Colon (tissue), 2 donors: ENCODE results near the gene TMEM151B.

Experiments
- FAIRE-seq: peaks from 2 replicates; lab custom pipeline; 2012; peaks lifted over from hg19 to GRCh38; lab: Jason Lieb, UNC
- donor health status: control.
- donor health status: control.

TMEM151B gene

DNA sequence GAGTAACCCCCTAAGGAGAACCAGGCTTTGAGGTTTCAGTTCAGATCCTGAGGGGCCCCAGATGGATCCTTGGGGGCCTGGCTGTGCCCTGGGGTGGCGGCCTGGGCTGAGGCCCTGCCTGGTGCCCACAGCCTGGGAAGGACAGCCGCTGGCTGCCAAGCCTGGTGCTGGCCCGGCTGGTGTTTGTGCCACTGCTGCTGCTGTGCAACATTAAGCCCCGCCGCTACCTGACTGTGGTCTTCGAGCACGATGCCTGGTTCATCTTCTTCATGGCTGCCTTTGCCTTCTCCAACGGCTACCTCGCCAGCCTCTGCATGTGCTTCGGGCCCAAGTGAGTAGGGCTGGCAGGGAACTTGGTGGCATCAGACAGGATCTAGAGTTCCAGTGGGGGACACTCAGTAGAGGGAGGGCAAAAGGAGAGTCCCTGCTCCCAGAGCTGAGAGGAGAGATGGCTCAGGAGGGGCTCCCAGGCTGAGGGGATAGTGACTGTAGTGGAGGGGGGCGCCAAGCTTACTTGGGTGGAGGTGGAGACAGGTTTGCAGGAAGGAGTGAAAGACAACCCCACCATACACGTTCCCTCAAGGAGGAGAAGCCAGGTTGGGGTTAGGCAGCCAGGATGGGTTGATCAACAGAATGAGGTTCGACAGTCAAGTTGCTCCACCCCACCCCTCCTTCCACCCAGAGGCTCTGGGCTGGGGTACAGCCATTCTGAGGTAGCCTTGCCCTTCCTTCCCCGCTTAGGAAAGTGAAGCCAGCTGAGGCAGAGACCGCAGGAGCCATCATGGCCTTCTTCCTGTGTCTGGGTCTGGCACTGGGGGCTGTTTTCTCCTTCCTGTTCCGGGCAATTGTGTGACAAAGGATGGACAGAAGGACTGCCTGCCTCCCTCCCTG lies 37.3 kb upstream of the TMEM151B start:
- FAIRE-seq: no peak

DNA sequence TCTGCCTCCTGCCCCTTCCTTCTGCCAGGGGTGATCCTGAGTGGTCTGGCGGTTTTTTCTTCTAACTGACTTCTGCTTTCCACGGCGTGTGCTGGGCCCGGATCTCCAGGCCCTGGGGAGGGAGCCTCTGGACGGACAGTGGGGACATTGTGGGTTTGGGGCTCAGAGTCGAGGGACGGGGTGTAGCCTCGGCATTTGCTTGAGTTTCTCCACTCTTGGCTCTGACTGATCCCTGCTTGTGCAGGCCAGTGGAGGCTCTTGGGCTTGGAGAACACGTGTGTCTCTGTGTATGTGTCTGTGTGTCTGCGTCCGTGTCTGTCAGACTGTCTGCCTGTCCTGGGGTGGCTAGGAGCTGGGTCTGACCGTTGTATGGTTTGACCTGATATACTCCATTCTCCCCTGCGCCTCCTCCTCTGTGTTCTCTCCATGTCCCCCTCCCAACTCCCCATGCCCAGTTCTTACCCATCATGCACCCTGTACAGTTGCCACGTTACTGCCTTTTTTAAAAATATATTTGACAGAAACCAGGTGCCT lies 36.6 kb upstream of the TMEM151B start:
- FAIRE-seq: no peak

DNA sequence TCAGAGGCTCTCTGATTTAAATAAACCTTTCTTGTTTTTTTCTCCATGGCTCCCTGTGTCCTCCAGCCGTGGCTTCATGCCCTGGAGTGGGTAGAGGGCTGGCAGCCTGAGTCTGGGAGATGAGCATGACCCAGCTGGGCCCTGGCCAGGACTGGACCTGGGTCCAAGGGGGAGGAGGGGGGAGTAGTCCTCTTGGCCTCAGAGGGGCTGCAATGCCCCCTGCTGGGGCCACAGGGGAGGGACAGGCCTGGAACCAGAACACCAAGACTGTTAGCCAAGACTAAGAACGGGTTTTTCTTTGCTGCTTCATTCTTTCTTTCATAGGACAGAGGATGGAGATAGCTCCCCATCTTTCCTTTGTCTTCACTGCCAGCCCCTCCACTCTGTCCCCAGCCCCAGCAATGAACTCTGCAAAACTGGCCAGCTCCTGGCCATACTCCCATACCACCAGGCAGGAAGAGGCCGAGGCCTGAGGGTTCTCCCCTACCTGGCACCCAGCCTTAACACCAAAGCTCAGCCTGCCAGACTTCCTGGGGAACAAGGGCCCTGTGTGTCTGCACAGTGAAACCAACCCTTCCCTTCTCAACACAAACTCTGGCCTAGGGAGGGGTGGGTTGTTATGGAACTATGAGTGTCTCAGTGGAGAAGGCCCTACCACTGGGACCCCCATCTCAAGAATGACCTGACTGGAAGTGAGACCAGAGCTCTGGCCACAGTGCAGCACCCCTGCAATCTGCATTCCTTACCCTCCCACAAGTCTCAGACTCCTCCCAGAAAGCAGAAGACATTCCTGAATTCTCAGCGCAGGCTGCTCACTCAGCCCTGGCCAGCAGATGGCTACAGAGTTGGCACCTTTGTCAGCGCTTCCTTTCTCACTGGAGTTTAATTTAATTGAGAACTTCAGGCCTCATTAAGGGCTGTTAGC lies 35.9 kb upstream of the TMEM151B start:
- no peak for FAIRE-seq

DNA sequence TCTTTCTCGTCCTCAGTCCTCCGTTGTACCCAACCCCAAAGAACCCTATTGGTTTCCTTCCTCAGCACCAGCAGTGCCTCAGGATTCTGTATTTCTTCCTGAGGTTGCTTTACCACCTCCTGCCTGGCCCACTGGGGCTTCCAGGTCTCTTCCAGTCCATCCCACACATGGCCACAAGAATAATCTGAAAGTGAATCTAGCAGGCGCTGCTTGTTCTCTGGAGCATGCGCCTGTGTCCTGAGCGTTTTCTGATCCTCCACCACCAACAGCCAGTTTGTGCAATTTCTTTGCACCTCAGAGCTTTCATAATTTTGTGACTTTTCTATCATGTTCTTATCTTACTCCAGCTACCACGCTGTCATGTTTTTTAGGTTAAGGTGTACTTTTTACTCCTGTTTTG lies 35.0 kb upstream of the TMEM151B start:
- FAIRE-seq: no peak

DNA sequence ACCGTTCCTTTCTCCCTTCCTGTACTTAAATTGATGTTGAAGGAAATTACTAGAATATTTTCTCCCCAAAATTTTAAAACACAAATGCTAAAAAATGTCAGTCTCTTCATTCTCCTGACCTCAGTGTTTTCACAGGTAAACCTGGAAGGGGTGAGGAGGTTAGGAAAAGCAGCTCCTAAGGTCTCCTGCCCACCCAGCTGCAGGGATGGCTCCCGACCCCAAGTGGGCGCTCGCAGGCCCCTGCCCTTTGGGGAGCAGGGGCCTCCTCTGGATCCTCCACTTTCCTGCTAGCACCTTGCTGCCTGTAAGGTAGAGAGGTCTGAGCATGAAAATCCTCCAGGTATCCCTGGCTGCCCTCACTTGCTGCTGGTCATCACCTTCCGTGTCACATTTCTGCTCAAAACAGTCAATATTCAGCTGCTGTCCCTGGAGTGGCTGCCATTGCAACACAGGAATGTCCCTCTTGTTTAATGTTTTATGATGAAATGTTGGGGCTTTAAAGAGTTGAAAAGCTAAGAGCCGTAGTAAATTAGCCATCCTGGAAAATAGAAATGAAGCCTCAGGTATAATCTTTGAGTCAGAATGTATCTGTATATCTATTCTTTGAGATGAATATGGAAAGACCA lies 34.2 kb upstream of the TMEM151B start:
- FAIRE-seq: no peak

DNA sequence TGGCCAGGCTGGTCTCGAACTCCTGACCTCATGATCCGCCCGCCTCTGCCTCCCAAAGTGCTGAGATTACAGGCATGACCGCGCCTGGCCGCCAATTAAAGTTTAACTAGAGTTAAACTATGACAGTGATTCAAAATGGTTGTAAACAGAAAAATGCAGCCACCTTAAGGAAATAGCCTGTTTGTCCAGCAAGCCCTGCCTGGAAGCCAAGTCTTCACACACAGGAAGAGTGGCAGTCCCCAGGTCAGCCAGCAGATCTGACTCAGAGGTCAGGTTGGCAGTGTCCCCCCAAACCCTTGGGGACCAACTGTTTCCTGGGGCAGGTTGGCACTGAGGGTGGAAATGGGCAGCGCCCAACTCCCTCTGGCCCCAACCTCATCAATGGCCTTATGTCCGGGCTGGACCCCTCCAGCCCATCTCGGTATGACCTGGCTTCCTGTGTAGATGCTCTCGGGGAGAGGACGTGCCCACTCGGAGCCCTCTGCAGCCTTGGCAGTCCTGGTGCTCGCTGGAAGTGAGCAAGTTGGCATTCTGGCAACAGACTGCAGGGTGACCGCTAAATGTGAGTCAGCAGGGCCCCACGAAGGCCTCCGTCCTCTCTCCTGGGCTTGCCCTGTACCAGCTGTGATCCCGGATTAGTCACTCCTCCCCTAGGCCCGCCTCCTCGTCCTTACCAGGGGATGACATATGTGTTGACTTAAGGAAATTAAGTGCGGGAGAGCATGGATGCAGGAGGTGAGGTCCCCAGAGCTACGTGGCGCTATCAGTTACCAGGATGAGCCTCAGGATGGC lies 33.0 kb upstream of the TMEM151B start:
- FAIRE-seq: no peak

DNA sequence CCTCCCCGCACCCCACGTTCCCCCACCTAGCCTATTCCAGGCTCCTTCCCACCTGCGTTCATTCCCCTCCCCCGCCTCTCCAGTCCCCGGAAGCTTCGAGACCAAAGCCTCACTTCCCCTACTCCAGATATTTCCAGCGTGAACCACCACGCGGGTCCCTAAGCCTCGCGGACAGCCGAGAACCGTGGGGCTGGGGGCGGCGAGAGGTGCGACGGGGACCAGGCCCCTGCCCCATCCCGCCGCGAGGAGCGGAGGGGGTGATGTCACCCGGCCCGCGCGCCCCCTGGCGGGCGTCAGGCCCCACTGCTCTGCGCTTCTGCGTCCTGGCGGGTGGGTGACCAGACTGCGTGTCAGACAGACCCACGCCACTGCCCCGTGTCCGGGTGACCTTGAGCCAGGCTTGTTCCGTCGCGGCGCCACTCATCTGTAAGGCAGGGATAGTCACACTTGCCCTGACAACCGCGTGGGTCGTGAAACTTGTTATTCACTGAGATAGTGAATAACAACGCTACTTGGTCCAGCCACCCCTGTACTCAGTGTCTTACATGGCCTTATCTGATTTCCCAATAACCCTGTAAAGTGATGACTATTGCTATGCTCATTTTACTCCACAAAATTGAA lies 32.3 kb upstream of the TMEM151B start:
- FAIRE-seq: no peak

DNA sequence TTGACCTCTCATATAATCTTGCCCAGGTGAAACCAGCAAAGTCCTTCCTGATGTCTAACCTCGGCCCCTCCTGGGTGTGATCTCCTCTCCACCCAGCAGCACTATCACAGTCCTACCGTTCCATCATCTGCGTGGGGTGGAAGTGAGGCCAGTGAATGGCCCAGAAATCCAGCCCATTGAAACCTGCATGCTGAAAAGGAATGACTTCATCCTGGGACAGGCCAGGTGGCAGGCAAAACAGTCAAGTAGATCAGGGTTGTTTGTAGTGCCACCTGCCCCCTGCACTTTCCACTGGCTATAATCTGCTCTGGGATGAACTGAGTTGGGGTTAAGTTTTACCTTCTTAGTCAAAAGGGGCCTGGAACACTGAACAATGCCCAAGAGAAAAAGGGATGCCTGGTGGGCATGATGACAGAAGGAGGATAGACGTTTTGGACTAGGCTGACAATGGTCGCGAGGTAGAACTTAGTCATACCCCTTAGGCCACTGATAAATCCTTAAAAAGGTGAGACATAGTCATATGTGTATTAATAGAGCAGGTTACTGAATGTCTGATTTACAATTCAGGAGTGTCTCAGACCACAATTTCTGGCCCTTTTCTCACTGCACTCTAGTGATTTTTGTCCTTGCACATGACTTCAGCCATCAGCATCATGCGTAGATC lies 31.4 kb upstream of the TMEM151B start:
- no peak for FAIRE-seq

DNA sequence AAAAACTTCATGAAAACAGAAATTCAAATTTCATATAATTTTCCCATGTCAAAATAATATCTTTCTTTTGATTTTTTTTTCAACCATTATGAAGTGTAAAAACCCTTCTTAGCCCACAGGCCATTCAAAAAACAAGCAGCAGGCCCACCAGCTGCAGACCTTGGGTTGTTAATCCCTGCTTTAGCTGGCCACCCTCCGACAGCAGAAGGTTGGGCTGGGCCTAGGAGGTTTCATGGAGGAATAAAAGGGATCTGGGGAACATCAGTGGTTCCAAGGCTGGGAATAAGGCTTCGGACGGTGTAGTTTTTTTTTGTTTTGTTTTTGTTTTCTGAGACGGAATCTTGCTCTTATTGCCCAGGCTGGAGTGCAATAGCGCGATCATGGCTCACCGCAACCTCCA lies 26.9 kb upstream of the TMEM151B start:
- no peak for FAIRE-seq

DNA sequence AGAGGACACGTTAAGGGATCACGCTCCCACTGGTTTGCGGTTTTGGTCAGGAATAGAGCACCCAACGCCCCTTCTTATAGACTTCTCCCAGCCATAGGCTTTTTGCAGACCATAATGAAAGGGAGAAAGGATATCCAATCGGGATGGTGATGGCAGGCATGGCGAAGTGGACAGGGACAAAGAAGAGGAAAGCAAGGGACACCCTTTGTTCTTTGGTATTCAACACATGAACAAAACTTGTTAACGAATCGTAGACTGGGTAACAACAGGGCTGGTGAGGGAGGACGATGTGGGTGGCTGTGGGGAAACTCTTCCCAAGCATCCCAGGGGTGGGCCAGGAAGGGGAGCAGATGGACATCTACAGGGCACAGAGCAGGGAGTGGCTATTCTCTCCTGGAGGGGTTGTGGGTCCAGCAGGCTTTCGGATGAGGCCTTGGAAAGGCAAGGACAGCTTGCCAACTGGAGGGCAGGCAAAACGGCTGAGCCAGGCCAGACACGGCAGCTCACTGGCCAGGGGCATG lies 24.8 kb upstream of the TMEM151B start:
- FAIRE-seq: no peak

DNA sequence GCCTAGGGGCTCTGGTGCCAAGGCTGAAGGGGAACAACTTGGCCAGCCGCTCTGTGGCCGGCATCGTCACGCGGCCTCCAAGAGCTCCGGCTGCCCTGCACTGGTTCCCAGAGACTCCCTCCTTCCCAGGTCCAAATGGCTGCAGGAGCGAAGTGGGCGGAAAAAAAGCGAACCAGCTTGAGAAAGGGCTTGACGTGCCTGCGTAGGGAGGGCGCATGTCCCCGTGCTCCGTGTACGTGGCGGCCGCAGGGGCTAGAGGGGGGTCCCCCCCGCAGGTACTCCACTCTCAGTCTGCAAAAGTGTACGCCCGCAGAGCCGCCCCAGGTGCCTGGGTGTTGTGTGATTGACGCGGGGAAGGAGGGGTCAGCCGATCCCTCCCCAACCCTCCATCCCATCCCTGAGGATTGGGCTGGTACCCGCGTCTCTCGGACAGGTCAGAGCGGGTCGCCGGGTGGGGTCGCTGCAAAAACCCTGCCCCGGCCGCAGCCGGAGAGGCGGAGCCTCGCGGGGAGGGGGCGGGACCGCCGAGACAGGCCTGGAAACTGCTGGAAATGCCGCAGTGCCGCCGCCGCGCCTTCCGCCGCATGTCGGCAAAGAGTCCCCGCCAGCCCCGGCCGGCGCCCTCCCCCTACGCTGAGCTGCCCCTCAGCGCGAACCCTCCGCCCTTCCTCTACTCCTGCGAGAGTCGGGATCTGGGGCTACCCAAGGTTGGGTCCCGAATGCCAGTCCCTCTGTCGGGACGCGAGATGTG lies 24.2 kb upstream of the TMEM151B start:
- no peak for FAIRE-seq

DNA sequence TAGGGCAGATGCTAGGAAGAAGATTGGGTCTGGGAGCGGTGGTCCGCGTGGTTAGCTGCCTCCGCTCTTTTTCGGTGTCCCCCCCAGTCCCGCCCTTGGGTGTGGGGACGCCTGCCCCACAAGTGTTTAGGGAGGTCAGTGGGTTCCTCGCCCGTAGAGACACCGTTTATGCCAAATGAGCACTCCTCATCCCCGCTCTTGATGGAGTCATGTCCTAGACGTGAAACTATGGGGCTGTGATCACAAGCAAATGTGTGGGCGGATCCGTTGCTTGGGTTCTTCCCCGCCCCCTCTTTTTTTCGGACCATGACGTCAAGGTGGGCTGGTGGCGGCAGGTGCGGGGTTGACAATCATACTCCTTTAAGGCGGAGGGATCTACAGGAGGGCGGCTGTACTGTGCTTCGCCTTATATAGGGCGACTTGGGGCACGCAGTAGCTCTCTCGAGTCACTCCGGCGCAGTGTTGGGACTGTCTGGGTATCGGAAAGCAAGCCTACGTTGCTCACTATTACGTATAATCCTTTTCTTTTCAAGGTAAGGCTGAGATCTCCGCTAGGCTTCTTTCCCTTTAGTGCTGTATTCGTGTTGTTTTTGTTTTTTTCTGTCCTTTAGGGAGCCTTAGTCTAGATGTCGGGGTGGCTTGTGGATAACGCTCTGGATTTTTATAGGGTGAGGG lies 23.4 kb upstream of the TMEM151B start, which contains the start of gene HSP90AB1:
HSP90AB1 (plus strand) TSS at position 439 of the 675 bp plus-strand sequence. CDS start 1,529 bp downstream, outside the sequence.
- FAIRE-seq: no peak

DNA sequence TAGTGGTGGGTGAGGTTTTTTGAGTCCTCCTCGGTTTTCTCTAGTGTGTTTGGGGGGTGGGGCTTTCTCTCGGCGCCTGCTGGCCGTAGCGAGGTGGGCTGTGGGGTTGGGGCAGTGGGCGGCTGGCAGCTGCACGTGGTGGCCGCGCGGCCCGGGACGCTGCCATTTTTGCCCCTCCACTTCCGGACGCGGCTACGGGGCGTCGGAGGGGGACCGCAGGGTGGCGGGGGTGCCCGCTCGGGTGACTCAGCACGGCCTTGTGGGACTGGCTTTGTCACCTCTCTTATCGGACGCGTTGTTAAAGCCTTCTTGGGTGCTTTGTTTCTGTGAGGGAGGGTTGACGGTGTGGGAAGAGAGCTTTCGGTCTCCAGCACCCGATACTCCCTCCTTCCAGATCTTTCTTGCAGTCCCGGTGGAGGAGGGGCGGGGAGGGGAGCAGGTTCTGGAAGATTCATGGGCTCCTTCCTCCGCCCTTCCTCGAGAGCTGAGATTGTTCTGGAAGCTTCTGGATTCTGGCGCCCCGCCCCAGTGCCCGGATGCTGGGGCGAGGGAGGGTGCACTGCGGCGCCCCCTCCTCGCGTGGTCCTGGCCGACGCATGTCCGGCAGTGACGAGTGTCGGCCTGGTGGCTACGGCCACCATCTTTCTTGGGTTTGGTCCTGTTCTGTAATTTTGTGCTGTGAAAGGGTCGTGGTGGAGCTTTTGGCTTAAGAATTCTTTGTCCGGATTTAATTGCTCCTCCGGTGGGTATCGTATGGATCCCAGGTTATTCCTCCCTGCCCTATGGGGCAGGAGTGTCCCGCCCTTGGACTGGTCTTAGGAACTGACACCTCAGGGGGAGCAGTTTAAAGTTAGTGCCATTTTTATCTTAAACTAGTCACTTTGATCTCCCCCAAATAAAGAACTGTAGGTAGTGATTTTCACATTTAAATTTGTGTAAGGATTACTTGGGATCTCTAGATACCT lies 22.6 kb upstream of the TMEM151B start:
- no peak for FAIRE-seq

DNA sequence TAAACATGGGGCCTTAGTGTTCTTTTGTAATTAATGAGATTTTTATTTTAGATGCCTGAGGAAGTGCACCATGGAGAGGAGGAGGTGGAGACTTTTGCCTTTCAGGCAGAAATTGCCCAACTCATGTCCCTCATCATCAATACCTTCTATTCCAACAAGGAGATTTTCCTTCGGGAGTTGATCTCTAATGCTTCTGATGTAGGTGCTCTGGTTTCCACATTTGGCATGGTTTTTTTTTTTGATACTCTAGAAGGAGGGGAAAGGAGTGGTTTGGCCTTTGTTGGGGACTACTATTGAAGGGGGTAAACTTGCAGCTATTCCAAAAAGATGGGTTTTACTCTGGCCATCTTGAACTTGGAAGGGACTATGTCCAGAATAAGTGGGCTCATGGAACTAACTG lies 21.7 kb upstream of the TMEM151B start:
- FAIRE-seq: no peak

DNA sequence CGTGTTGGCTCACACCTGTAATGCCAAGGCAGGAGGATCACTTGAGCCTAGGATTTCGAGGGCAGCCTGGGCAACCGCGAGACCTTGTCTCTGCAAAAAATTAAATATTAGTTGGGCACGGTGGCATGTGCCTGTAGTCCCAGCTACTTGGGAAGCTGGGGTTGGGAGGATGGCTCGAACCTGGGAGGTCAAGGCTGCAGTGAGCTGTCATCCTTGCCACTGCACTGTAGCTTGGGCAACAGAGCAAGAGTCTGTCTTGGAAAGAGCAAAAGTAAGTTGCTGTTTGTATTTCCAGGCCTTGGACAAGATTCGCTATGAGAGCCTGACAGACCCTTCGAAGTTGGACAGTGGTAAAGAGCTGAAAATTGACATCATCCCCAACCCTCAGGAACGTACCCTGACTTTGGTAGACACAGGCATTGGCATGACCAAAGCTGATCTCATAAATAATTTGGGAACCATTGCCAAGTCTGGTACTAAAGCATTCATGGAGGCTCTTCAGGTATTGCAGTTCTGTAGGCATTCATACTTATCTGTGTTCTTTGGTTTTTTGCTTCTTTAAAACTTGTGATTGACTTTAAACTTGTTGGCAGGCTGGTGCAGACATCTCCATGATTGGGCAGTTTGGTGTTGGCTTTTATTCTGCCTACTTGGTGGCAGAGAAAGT lies 21.0 kb upstream of the TMEM151B start:
- FAIRE-seq: no peak

DNA sequence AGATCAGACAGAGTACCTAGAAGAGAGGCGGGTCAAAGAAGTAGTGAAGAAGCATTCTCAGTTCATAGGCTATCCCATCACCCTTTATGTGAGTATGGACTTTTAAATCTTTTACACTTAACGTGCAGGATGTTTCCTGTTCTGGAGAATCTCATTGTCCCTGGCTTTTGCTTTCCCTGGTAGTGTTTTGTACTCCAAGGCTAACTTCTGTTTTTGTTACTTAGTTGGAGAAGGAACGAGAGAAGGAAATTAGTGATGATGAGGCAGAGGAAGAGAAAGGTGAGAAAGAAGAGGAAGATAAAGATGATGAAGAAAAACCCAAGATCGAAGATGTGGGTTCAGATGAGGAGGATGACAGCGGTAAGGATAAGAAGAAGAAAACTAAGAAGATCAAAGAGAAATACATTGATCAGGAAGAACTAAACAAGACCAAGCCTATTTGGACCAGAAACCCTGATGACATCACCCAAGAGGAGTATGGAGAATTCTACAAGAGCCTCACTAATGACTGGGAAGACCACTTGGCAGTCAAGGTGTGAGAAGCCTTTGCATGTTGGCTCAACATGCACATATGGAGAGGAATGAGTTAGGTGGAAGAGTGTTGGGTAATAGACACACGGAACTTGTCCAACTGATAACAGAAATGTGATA lies 20.1 kb upstream of the TMEM151B start:
- no peak for FAIRE-seq
